GM23248 (cell line): ENCODE data around the gene GTF2I.
"Not testable (repeated sequence)": the region's sequence is repeated elsewhere in the genome, so short reads cannot be mapped to it uniquely, and the experiment has no call there.

Source experiments
- EZH2 ChIP-seq: fragments of 200-600 bp; sonication (generic); IDR thresholded peaks from 2 replicates; pipeline ENCODE4 v1.6.1; 2018; ENCODE audit warnings: antibody characterized with exemption, mild to moderate bottlenecking; ENCODE audit not compliant: insufficient read depth, poor library complexity, severe bottlenecking
- EZH2phosphoT487 ChIP-seq: fragments of 200-600 bp; sonication (generic); IDR thresholded peaks from 2 replicates; pipeline ENCODE4 v1.6.1; 2018; ENCODE audit warnings: antibody characterized with exemption, moderate library complexity, mild to moderate bottlenecking, low read depth; ENCODE audit not compliant: insufficient read depth

GRCh38 chr7:74781746-74782145 is 124.2 kb downstream of the GTF2I start:
- not testable (repeated sequence) for TF ChIP-seq EZH2phosphoT487, EZH2
